ENCODE data around the gene CTAGE15.
"Not testable (repeated sequence)": the region's sequence is repeated elsewhere in the genome, so short reads cannot be mapped to it uniquely, and the experiment has no call there.

- TF ChIP-seq, protein P1, sequence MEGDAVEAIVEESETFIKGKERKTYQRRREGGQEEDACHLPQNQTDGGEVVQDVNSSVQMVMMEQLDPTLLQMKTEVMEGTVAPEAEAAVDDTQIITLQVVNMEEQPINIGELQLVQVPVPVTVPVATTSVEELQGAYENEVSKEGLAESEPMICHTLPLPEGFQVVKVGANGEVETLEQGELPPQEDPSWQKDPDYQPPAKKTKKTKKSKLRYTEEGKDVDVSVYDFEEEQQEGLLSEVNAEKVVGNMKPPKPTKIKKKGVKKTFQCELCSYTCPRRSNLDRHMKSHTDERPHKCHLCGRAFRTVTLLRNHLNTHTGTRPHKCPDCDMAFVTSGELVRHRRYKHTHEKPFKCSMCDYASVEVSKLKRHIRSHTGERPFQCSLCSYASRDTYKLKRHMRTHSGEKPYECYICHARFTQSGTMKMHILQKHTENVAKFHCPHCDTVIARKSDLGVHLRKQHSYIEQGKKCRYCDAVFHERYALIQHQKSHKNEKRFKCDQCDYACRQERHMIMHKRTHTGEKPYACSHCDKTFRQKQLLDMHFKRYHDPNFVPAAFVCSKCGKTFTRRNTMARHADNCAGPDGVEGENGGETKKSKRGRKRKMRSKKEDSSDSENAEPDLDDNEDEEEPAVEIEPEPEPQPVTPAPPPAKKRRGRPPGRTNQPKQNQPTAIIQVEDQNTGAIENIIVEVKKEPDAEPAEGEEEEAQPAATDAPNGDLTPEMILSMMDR (IDR thresholded peaks at IDR 0.05): not testable (repeated sequence)
- not testable (repeated sequence) for TF ChIP-seq EZH2 (IDR thresholded peaks at IDR 0.05)
Measured at GRCh38 chr7:143620058-143620457, 48.5 kb downstream of the CTAGE15 start.

Measured in neural progenitor cell (in vitro differentiated cells).